H1 (cell line): ENCODE measurements around the gene LMNA. TPM values are rescaled to one million over a fixed set of nuclear protein-coding genes. Genes with fewer than 3 reads are reported as not detected.

Source experiments
- BACH1 ChIP-seq: IDR thresholded peaks from 2 replicates; pipeline ENCODE4 v1.6.1; 2012; ENCODE audit warnings: low read length, improper control_type of control experiment
- CHD7 ChIP-seq: fragments of 300-600 bp; sonication (generic); IDR thresholded peaks from 2 replicates; pipeline ENCODE4 v1.7.1; 2012; ENCODE audit warnings: low read length, moderate library complexity, mild to moderate bottlenecking, inconsistent platforms; ENCODE audit not compliant: insufficient replicate concordance
- MAFK ChIP-seq: IDR thresholded peaks from 2 replicates; pipeline ENCODE4 v1.6.1; 2012; ENCODE audit warnings: low read depth, mild to moderate bottlenecking, improper control_type of control experiment, low read length
- POLR2AphosphoS5 ChIP-seq: IDR thresholded peaks from 2 replicates; pipeline ENCODE4 v1.6.1; 2011; ENCODE audit warnings: low read depth, low read length
- polyA plus RNA-seq, 7 experiments: library from polyadenylated mRNA; depleted of rRNA in 3 of 7; stranded (reverse) in 5 of 7; unstranded in 2 of 7; fragments of >200 nt in 5 of 7; fragments of 200-250 nt in 2 of 7; gene quantifications; 1 replicate in 5 of 7; 2 replicates in 1 of 7; 4 replicates in 1 of 7; pipeline versions ENCODE4 v1.2.1 to v1.2.3, GENCODE V29; 2011 to 2013; ENCODE audit warnings: missing spikeins in 2 of 7, mixed read lengths in 2 of 7
- total RNA-seq: library from RNA; stranded (reverse); fragmentation: NEBNext Ultra II Directional; extraction: Animal tissue kit (Norgen Biotek cat#: 25700); gene quantifications from 2 replicates; pipeline ENCODE4 v1.2.1, GENCODE V29; 2021

Gene LMNA
- total and polyA plus RNA-seq, 2 of the 8 experiments (the other 6 are each of a cell fraction or from before 2014, with no cell fraction given): 25.8 to 46.8 TPM

GRCh38 chr1:156122519-156123355 lies 8.2 kb downstream of the LMNA start (continued):
- TF ChIP-seq CHD7 (no peak), BACH1 (peak; percentile 77), POLR2AphosphoS5 (0 out of 2 replicates have a peak, but pooled peaks have one; percentile 4), MAFK (peak; percentile 42; the same call in 1 of the 2 replicates)
